Germinal center (tissue), 1 donor: ENCODE data around the gene FCER1A.

ENCODE experiments used
- DNase-seq: peaks from one replicate; pipeline ENCODE4 v3.0.0; 2012; ENCODE audit warnings: mixed read lengths, low spot score

The FCER1A gene

GRCh38 chr1:159352436-159352835, 50.3 kb downstream of the FCER1A start:
- DNase-seq, result no peak
